A549 (cell line): ENCODE measurements around the gene MIR17HG. TPM values are rescaled to one million over a fixed set of nuclear protein-coding genes. Genes with fewer than 3 reads are reported as not detected.

Source experiments
- ATAC-seq, 2 experiments: fragments of 200-7000 bp in 1 of 2; fragments of >200 bp in 1 of 2; cut with Nextera tagmentation in 1 of 2; cut with Tn5 transposase in 1 of 2; 3 replicates each; pipeline versions ENCODE4 v1.8.0 to v1.9.1; 2018 to 2020; ENCODE audit warnings: mild to moderate bottlenecking in 1 of 2, moderate library complexity in 1 of 2
- CTCF ChIA-PET: fragments of 300-600 bp; sonication (Branson Sonifier 250); formaldehyde crosslinking; extraction: SDS; loops from one replicate; lab custom pipeline; 2021; ENCODE audit warnings: antibody characterized with exemption, inconsistent platforms; lab: Yijun Ruan, JAX
- POLR2A ChIA-PET: fragments of 350-600 bp; formaldehyde crosslinking; extraction: SDS; loops from one replicate; lab custom pipeline; 2021; ENCODE audit warnings: antibody characterized with exemption, inconsistent platforms; lab: Yijun Ruan, JAX
- DNase-seq, 2 experiments: peaks; one replicate each; pipeline versions ENCODE4 v3.0.0 to v3.0.0-alpha.2; 2011 to 2016; ENCODE audit warnings: low read depth in 1 of 2, low spot score in 1 of 2
- FAIRE-seq: peaks from 2 replicates; lab custom pipeline; 2011; peaks lifted over from hg19 to GRCh38; lab: Jason Lieb, UNC
- H3K27ac ChIP-seq, 2 experiments: fragments of >200 bp; sonication (Bioruptor Twin); formaldehyde crosslinking; 3 replicates each; pipeline ENCODE4 v1.5.1; 2016 to 2017
- H3K4me1 ChIP-seq: fragments of >200 bp; sonication (Bioruptor Twin); formaldehyde crosslinking; 3 replicates; pipeline ENCODE4 v1.6.1; 2016
- H3K4me2 ChIP-seq: fragments of >200 bp; sonication (Bioruptor Twin); formaldehyde crosslinking; 3 replicates; pipeline ENCODE4 v1.6.1; 2016
- H3K4me3 ChIP-seq: fragments of >200 bp; sonication (Bioruptor Twin); formaldehyde crosslinking; 3 replicates; pipeline ENCODE4 v1.5.1; 2016
- H3K9me3 ChIP-seq: fragments of >200 bp; sonication (Bioruptor Twin); formaldehyde crosslinking; 3 replicates; pipeline ENCODE4 v1.6.1; 2016
- BHLHE40 ChIP-seq: IDR thresholded peaks from 2 replicates; pipeline ENCODE4 v1.6.1; 2012; ENCODE audit warnings: low read depth, low read length, inconsistent platforms
- CBX8 ChIP-seq: fragments of 200-600 bp; sonication (generic); IDR thresholded peaks from 2 replicates; pipeline ENCODE4 v1.6.1; 2016
- CHD4 ChIP-seq: fragments of 200-600 bp; sonication (generic); IDR thresholded peaks from 2 replicates; pipeline ENCODE4 v1.6.1; 2016; ENCODE audit warnings: antibody characterized with exemption, mild to moderate bottlenecking, borderline replicate concordance
- EP300 ChIP-seq, 2 experiments: fragments of >200 bp; sonication (Bioruptor Twin); formaldehyde crosslinking; IDR thresholded peaks; 2 replicates in 1 of 2; 3 replicates in 1 of 2; pipeline ENCODE4 v1.6.1; 2016 to 2017
- FOSL2 ChIP-seq, 2 experiments: fragments of 450-650 bp in 1 of 2; fragments of >200 bp in 1 of 2; sonication (Bioruptor Twin) in 1 of 2; formaldehyde crosslinking; IDR thresholded peaks; 2 replicates each; pipeline versions ENCODE4 v1.5.0 to v1.6.1; 2016 to 2020; ENCODE audit warnings: mild to moderate bottlenecking in 1 of 2, moderate library complexity in 1 of 2
- FOXS1 ChIP-seq: fragments of 250-450 bp; sonication (Bioruptor Pico); IDR thresholded peaks from 2 replicates; pipeline ENCODE4 v1.5.0; 2020; ENCODE audit warnings: mild to moderate bottlenecking, moderate library complexity
- HDAC2 ChIP-seq: fragments of 200-600 bp; sonication (generic); IDR thresholded peaks from 2 replicates; pipeline ENCODE4 v1.6.1; 2016
- HOXB5 ChIP-seq: fragments of 250-450 bp; sonication (Bioruptor Pico); IDR thresholded peaks from 2 replicates; pipeline ENCODE4 v1.5.0; 2020; ENCODE audit warnings: mild to moderate bottlenecking, moderate library complexity
- JUN ChIP-seq, 2 experiments: fragments of >200 bp; sonication (Bioruptor Twin); formaldehyde crosslinking; IDR thresholded peaks; 2 replicates in 1 of 2; 3 replicates in 1 of 2; pipeline ENCODE4 v1.6.1; 2016 to 2017
- JUNB ChIP-seq: fragments of >200 bp; sonication (Bioruptor Twin); formaldehyde crosslinking; IDR thresholded peaks from 2 replicates; pipeline ENCODE4 v1.6.1; 2016
- MAFK ChIP-seq: fragments of 450-650 bp; IDR thresholded peaks from 2 replicates; pipeline ENCODE4 v1.6.1; 2014; ENCODE audit not compliant: partially characterized antibody
- NPAS2 ChIP-seq: fragments of 250-450 bp; sonication (Bioruptor Pico); IDR thresholded peaks from 2 replicates; pipeline ENCODE4 v1.8.0; 2022; ENCODE audit warnings: mild to moderate bottlenecking, moderate library complexity, borderline replicate concordance
- PHF8 ChIP-seq: fragments of 200-600 bp; sonication (generic); IDR thresholded peaks from 2 replicates; pipeline ENCODE4 v1.6.1; 2016; ENCODE audit warnings: low read depth, mild to moderate bottlenecking, antibody characterized with exemption, moderate library complexity, borderline replicate concordance
- POLR2A ChIP-seq: IDR thresholded peaks from 2 replicates; pipeline ENCODE4 v1.6.1; 2012; ENCODE audit warnings: mild to moderate bottlenecking, low read length
- RAD21 ChIP-seq, 2 experiments: fragments of >200 bp in 1 of 2; sonication (Bioruptor Twin) in 1 of 2; formaldehyde crosslinking in 1 of 2; IDR thresholded peaks in 1 of 2; conservative IDR thresholded peaks in 1 of 2; 2 replicates in 1 of 2; 3 replicates in 1 of 2; pipeline ENCODE4 v1.6.1; 2012 to 2018; ENCODE audit warnings: inconsistent platforms in 1 of 2
- RNF2 ChIP-seq: fragments of 200-600 bp; sonication (generic); IDR thresholded peaks from 2 replicates; pipeline ENCODE4 v1.6.1; 2016; ENCODE audit warnings: low read depth, mild to moderate bottlenecking, antibody characterized with exemption, moderate library complexity, borderline replicate concordance
- TFCP2L1 ChIP-seq: fragments of 250-450 bp; sonication (Bioruptor Pico); IDR thresholded peaks from 2 replicates; pipeline ENCODE4 v1.5.0; 2021; ENCODE audit warnings: mild to moderate bottlenecking
- ZC3H11A ChIP-seq: fragments of 450-650 bp; IDR thresholded peaks from 2 replicates; pipeline ENCODE4 v1.6.1; 2014; ENCODE audit warnings: antibody characterized with exemption, mild to moderate bottlenecking
- WGBS: methylation state at CpG from one replicate; pipeline ENCODE4 v1.1.6; 2017; ENCODE audit errors: missing lambda C conversion rate; 5-methylcytosine and 5-hydroxymethylcytosine counted together
- polyA plus RNA-seq, 4 experiments: library from polyadenylated mRNA; depleted of rRNA in 3 of 4; stranded (reverse); fragments of >200 nt; fragmentation: RNase III in 1 of 4; extraction: RNeasy Plus Mini Kit Qiagen cat#74134 plus additional on column Dnase treatment in 1 of 4; gene quantifications; 2 replicates in 3 of 4; 3 replicates in 1 of 4; pipeline ENCODE4 v1.2.3, GENCODE V29; 2011 to 2017
- TF ChIP-seq, protein P1 (sequence below): fragments of >200 bp; sonication (Bioruptor Twin); formaldehyde crosslinking; IDR thresholded peaks from 2 replicates; pipeline ENCODE4 v1.6.1; 2016
- TF ChIP-seq, protein P2 (sequence below): fragments of >200 bp; sonication (Bioruptor Twin); formaldehyde crosslinking; IDR thresholded peaks from 3 replicates; pipeline ENCODE4 v1.5.1; 2016
- TF ChIP-seq, protein P3 (sequence below): fragments of >200 bp; sonication (Bioruptor Twin); formaldehyde crosslinking; IDR thresholded peaks from 3 replicates; pipeline ENCODE4 v1.6.1; 2016

Gene MIR17HG
- polyA plus RNA-seq, 2 of the 4 experiments (the other 2 are of a cell fraction) = 4.9 to 7.3 TPM

DNA sequence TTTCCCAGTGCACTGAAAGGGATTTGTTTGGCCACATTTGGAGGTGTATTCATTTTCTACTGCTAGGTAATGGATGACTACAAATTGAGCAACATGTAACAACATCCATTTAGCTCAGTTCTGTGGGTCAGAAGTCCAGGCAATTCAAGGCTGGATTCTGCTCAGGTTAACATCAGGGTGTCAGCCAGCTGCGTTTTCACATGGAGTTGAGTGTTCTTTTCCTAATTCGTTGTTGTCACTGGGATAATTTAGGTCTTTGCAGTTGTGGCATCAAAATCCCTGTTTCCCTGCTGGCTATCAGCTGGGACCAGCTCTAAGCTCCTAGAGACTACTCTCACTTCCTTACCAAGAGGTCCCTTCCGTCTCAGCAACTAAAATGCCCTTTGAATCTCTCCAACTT is 25.4 kb downstream of the MIR17HG start:
- Histone ChIP-seq H3K4me2 (no peak overlapping the region), H3K4me1 (no peaks in the 10 kb centered on the region)
- FAIRE-seq = no peak
- no peak for TF ChIP-seq FOSL2 (IDR thresholded peaks at IDR 0.05)
- TF ChIP-seq FOSL2 (CRISPR knock-in tag; IDR thresholded peaks at IDR 0.05) = no peak
- TF ChIP-seq NPAS2 = no peak
- no peak for TF ChIP-seq EP300 (IDR thresholded peaks at IDR 0.05)
- TF ChIP-seq HOXB5 = no peak
- no peak for TF ChIP-seq TFCP2L1 (CRISPR knock-in tag)
- TF ChIP-seq HDAC2 = no peak
- TF ChIP-seq MAFK = no peak
- TF ChIP-seq, all 56 proteins: peak for 0
- H3K9me3 ChIP-seq = no peaks in the 10 kb centered on the region
- H3K27ac ChIP-seq = no peak overlapping the region
- ATAC-seq (no peak), DNase-seq (no peak)
- ChIA-PET CTCF (interaction anchor here (1.1 kb wide), 1 partner anchor 9 kb away, joined by 3 read pairs; no protein-coding TSS in a partner anchor), POLR2A (no interaction called here)
- WGBS = 33% methylated on average over 3 of the region's 3 CpGs
- no peak overlapping the region for H3K4me3 ChIP-seq

DNA sequence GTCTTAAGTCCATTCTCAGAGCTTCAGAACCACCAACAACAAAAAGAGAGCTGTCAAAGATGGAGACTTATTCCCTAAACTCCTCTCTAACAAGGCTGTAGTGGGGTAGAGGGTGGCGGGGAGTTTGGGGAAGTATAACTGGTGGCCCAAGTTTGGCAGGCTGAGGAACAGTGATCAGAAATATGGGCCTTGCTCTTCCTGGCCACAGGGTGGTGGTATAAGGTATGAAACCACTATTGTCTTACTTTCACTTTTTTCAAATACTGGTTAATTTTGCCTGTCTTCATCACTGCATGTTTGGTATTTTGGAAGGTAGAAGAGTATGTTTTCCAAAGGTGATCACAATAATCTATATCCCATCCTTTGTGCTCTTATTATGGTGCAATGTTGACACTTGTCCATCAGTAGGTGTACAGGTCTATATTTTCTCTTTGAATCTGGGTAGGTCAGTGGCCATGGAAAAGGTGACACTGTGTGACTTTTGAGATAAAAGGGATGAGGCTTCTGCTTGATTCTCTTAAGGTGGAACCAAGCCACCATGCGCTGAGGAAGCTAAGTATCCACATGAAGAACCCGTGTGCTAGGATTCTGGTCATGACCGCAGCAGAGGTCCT is 27.7 kb downstream of the MIR17HG start:
- Histone ChIP-seq H3K27ac (no peak overlapping the region), H3K9me3 (no peaks in the 10 kb centered on the region), H3K4me1 (no peaks in the 10 kb centered on the region), H3K4me3 (no peak overlapping the region), H3K4me2 (no peak overlapping the region)
- CTCF ChIA-PET = interaction anchor here (1.9 kb wide), 1 partner anchor 31 kb away, joined by 5 read pairs; no protein-coding TSS in a partner anchor
- POLR2A ChIA-PET = no interaction called here
- ATAC-seq (peak; percentile 56 to 71; a peak in 4 of 6 replicates), DNase-seq (peak in 1 of 2 experiments; percentile 12), FAIRE-seq (no peak)
- TF ChIP-seq POLR2A = no peak
- TF ChIP-seq MAFK = no peak
- no peak for TF ChIP-seq TFCP2L1 (CRISPR knock-in tag)
- peak in 1 of 2 experiments; percentile 31; a peak in 2 of 5 replicates for TF ChIP-seq RAD21 (conservative IDR thresholded peaks at IDR 0.05 in 1 of 2, IDR thresholded peaks at IDR 0.05 in 1 of 2)
- TF ChIP-seq, protein P1, sequence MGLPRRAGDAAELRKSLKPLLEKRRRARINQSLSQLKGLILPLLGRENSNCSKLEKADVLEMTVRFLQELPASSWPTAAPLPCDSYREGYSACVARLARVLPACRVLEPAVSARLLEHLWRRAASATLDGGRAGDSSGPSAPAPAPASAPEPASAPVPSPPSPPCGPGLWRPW = no peak
- 63% methylated on average over 4 of the region's 4 CpGs for WGBS

DNA sequence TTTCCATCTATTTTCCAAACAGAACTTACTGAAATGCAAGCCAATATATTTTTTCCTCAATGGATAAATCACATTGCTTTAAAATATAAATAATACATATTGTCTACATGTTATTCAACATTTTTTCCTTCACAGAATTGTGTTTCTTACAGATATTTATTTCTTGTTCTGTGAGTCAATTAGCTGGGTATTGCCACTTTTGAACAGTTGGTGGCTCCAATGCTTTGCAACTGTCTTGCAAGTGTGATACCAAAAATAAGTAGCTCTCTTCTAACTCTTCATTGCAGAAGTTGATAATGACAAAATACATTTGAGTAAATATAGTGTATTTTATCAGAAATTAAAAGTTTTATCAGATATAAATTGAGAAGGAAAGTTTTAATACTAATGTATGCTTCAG is 33.9 kb downstream of the MIR17HG start:
- H3K27ac ChIP-seq = no peak overlapping the region
- no peak overlapping the region for H3K4me2 ChIP-seq
- DNase-seq (peak in 1 of 2 experiments; percentile 27), FAIRE-seq (no peak), ATAC-seq (no peak)
- TF ChIP-seq FOXS1 (CRISPR knock-in tag) (no peak), RAD21 (conservative IDR thresholded peaks at IDR 0.05 in 1 of 2, IDR thresholded peaks at IDR 0.05 in 1 of 2) (peak; percentile 30 to 33; a peak in 2 of 5 replicates), BHLHE40 (no peak), PHF8 (no peak), JUNB (no peak)
- TF ChIP-seq, protein P2, sequence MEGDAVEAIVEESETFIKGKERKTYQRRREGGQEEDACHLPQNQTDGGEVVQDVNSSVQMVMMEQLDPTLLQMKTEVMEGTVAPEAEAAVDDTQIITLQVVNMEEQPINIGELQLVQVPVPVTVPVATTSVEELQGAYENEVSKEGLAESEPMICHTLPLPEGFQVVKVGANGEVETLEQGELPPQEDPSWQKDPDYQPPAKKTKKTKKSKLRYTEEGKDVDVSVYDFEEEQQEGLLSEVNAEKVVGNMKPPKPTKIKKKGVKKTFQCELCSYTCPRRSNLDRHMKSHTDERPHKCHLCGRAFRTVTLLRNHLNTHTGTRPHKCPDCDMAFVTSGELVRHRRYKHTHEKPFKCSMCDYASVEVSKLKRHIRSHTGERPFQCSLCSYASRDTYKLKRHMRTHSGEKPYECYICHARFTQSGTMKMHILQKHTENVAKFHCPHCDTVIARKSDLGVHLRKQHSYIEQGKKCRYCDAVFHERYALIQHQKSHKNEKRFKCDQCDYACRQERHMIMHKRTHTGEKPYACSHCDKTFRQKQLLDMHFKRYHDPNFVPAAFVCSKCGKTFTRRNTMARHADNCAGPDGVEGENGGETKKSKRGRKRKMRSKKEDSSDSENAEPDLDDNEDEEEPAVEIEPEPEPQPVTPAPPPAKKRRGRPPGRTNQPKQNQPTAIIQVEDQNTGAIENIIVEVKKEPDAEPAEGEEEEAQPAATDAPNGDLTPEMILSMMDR = peak; percentile 34; the same call in 2 of the 3 replicates
- TF ChIP-seq, protein P3, sequence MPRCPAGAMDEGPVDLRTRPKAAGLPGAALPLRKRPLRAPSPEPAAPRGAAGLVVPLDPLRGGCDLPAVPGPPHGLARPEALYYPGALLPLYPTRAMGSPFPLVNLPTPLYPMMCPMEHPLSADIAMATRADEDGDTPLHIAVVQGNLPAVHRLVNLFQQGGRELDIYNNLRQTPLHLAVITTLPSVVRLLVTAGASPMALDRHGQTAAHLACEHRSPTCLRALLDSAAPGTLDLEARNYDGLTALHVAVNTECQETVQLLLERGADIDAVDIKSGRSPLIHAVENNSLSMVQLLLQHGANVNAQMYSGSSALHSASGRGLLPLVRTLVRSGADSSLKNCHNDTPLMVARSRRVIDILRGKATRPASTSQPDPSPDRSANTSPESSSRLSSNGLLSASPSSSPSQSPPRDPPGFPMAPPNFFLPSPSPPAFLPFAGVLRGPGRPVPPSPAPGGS = no peak
- H3K4me1 ChIP-seq = no peaks in the 10 kb centered on the region
- no peaks in the 10 kb centered on the region for H3K9me3 ChIP-seq
- CTCF ChIA-PET = interaction anchor here (1.1 to 2.3 kb wide), 3 partner anchors 9 to 341 kb away, joined by 3 to 5 read pairs (median 4); no protein-coding TSS in a partner anchor
- H3K4me3 ChIP-seq = no peak overlapping the region
- POLR2A ChIA-PET = no interaction called here

DNA sequence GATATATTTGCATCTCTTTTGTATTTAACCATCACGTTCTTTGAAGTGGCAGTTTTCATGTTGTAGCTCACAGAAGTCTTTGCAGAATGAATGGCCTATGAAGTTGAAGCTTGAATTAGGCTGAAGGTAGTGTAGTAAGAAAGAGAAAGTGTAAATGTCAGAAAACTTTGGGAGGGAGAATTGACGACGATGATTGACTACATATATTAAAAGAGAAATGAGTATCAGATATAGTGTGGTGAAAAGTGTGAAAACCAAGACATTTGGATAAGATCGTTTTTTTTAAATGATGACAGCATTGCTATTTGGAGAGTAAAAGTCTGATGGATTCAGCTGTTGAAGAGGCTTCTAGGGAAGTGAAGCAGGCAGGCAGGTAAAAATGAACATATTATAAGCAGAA is 36.3 kb downstream of the MIR17HG start:
- Histone ChIP-seq H3K9me3 (no peaks in the 10 kb centered on the region), H3K4me1 (no peaks in the 10 kb centered on the region)
- DNase-seq = no peak
- CTCF ChIA-PET = no interaction called here
- TF ChIP-seq RNF2 = peak; percentile 73; the same call in 1 of the 2 replicates
- no peak for TF ChIP-seq CHD4
- TF ChIP-seq CBX8 = 0 out of 2 replicates have a peak, but pooled peaks have one; percentile 60
- no peak for TF ChIP-seq JUN (IDR thresholded peaks at IDR 0.05)
- no peak for TF ChIP-seq RAD21 (conservative IDR thresholded peaks at IDR 0.05 in 1 of 2, IDR thresholded peaks at IDR 0.05 in 1 of 2)
- no peak for TF ChIP-seq ZC3H11A
- TF ChIP-seq, protein P2 = no peak
- no peak for TF ChIP-seq FOSL2 (IDR thresholded peaks at IDR 0.05)
- no peak for TF ChIP-seq FOSL2 (CRISPR knock-in tag; IDR thresholded peaks at IDR 0.05)
- TF ChIP-seq, all 56 proteins: peak for 2
- Histone ChIP-seq H3K27ac (no peak overlapping the region), H3K4me2 (no peak overlapping the region), H3K4me3 (no peak overlapping the region)
- FAIRE-seq (no peak), ATAC-seq (no peak)
- WGBS = 33% methylated on average over 4 of the region's 4 CpGs
- POLR2A ChIA-PET = no interaction called here
